HEK293T (cell line): ENCODE results near the gene CTBP1.

Experiments
- ARNT ChIP-seq: fragments of 450-650 bp; IDR thresholded peaks from 2 replicates; pipeline ENCODE4 v1.6.1; 2017; ENCODE audit warnings: mild to moderate bottlenecking
- BHLHE40 ChIP-seq: fragments of 450-650 bp; IDR thresholded peaks from 2 replicates; pipeline ENCODE4 v1.6.1; 2016; ENCODE audit warnings: mild to moderate bottlenecking, moderate library complexity, borderline replicate concordance
- ELF4 ChIP-seq: fragments of 450-650 bp; IDR thresholded peaks from 2 replicates; pipeline ENCODE4 v1.6.1; 2017; ENCODE audit warnings: antibody characterized with exemption
- FOXA1 ChIP-seq: fragments of 450-650 bp; IDR thresholded peaks from 2 replicates; pipeline ENCODE4 v1.6.1; 2016; ENCODE audit warnings: mild to moderate bottlenecking
- FOXK2 ChIP-seq: fragments of 450-650 bp; IDR thresholded peaks from 2 replicates; pipeline ENCODE4 v1.6.1; 2016; ENCODE audit warnings: mild to moderate bottlenecking
- FOXM1 ChIP-seq: fragments of 450-650 bp; IDR thresholded peaks from 2 replicates; pipeline ENCODE4 v1.6.1; 2017; ENCODE audit warnings: mild to moderate bottlenecking, borderline replicate concordance
- HDGF ChIP-seq: fragments of 450-650 bp; IDR thresholded peaks from 2 replicates; pipeline ENCODE4 v1.6.1; 2017; ENCODE audit warnings: antibody characterized with exemption, borderline replicate concordance
- LEF1 ChIP-seq: fragments of 450-650 bp; IDR thresholded peaks from 2 replicates; pipeline ENCODE4 v1.6.1; 2017; ENCODE audit warnings: mild to moderate bottlenecking, borderline replicate concordance
- SUZ12 ChIP-seq: fragments of 450-650 bp; IDR thresholded peaks from 2 replicates; pipeline ENCODE4 v1.6.1; 2016; ENCODE audit warnings: mild to moderate bottlenecking
- TARDBP ChIP-seq: fragments of 450-650 bp; IDR thresholded peaks from 2 replicates; pipeline ENCODE4 v1.6.1; 2016

- TF ChIP-seq ARNT (no peak), FOXM1 (no peak), FOXK2 (no peak), FOXA1 (no peak), HDGF (no peak), LEF1 (no peak), ELF4 (no peak), TARDBP (no peak), SUZ12 (no peak), BHLHE40 (no peak)
These were observed 69.9 kb downstream of the CTBP1 start for GRCh38 chr4:1179089-1179441.
